DMS53 (cell line): ENCODE data around the gene ZBED6.

ENCODE experiments used
- DNase-seq: peaks from one replicate; lab custom pipeline; 2025; lab: John Stamatoyannopoulos, UW

Gene ZBED6

DNA sequence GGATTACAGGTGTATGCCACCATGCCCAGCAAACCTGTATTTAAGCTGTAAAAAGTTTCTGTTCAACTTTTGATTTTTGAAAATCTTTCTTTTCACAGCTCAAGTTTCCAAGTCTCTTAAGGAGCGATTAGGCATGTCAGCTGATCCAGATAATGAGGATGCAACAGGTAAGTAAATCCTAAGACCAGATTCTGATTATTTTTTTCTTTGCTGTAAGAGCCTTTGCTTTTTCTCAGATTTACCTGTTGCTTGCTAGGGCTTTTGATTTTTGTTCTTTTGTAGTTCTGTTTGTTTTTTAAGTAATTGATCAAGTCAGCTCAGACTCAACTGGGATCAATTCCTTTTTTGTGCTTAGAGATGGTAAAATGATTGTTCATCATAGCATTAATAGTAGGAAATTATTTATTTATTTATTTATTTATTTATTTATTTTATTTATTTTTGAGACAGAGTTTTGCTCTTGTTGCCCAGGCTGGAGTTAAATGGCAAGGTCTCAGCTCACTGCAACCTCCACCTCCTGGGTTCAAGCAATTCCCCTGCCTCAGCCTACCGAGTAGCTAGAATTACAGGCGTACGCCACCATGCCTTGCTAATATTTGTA is 44.9 kb downstream of the ZBED6 start:
- no peak for DNase-seq

DNA sequence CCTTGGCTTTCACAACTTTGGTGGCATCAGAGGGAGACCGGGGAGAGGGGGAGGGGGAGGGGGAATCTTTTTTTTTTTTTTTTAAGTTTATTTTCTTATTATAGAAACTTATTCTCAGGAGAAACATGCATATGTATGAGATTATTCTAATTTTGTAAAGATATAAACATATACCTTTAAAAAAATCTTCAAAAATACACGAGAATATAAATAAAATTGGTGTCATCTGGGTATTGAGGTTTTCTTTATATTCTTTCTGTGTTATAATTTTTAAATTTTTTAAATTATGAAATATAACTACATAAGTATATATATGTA is 47.1 kb downstream of the ZBED6 start:
- DNase-seq, result no peak

DNA sequence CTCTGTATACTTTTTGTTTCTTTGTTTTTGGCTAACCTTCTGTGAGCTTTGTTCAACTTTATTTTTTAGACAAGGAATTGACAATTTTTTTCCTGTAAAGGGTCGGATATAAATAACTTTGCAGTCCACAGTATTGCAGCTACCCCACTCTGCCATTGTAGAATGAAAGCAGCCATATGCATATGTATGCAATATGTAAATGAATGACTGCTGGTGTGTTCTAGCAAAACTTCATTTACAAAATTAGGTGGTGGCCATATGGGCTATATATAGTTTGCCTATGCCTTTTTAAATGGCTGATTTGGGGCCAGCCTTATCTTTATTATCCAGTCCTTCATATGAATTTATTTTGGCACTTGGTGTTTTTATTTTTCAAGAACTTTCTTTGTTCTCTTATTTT is 48.0 kb downstream of the ZBED6 start:
- DNase-seq, result no peak
